Stimulated activated CD4-positive, alpha-beta T cell treated with anti-CD3 and anti-CD28 coated beads, TNF-alpha, amount 100 ng/mL, for 1 hour (primary cell): ENCODE measurements around the gene DAAM2.

ENCODE experiments used
- DNase-seq, 3 donors: peaks; one replicate each; pipeline ENCODE4 v3.0.0-alpha.2; 2020; ENCODE audit warnings: low read depth in 3 of 3, low spot score in 1 of 3

Gene DAAM2

DNA sequence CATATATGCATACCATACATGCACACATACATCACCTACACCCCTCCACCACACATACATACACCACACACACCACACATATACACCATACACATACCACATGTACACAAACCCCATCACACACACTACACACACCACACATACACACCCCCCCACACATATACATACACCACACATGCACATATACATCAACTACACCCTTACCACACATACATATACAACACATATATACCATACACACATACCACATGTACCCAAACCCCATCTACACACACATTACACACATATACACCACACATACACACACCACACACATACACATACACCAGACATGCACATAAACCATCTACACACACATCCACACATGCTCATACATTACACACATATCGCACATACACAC, 52.7 kb downstream of the DAAM2 start:
- DNase-seq: no peak

DNA sequence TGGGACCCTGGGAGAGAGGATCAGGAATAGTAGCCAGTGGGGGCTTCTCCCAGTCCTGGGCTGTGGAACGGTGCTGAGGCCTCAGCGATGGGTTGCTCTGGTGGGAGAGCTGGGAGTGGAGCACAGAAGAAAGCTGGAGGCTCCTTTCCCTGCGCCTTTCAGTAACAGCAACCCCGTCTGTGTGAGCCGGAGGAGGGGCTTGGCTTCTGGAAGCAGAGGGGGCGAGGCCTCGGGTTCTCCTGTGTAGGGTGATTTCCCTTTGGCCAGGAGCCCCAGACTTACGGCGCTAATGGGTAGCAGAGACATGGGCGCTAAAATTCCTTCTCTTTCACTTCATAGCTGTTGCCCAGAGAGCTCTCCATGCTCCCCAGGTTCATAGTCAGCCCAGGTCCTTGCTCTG, 55.0 kb downstream of the DAAM2 start:
- DNase-seq: no peak

GRCh38 chr6:39848171-39848570, 56.0 kb downstream of the DAAM2 start:
- no peak for DNase-seq

DNA sequence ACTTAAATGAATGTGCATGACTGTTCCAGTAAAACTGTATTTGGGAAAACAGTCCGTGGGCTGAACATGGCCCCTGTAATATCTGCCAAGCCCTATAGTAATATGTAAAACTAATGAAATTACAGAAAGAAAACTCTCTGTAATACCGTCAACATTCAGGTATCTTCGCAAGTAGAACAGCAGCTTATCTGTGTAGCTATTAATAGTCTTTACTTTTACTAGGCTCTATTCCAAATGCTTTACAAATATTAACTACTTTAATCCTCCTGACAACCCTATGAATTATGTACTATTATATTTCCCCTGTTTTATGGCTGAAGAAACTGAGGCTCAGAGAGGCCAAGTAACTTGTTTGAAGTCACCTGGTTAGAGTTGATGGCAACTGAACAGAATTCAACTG, 57.1 kb downstream of the DAAM2 start:
- DNase-seq: no peak

DNA sequence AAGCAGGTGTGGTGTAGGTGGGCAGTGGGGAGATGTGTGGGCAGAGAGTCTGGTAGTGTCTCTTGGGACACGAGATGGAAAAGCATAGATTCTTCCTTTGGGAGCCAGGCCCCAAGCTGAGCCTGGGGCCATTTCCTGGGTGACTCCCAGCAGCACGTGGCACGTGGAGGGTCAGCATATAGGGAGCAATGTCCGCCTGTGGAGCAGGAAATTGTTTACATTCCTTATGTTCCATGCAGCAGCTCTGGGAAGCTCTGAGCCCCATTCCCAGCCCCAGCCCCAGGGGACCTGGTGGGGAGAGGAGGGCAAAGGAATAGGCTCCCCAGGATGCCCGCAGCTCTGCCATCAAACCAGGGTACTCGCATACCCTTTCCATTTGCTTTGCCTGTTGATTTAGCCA, 57.6 kb downstream of the DAAM2 start:
- DNase-seq: no peak

DNA sequence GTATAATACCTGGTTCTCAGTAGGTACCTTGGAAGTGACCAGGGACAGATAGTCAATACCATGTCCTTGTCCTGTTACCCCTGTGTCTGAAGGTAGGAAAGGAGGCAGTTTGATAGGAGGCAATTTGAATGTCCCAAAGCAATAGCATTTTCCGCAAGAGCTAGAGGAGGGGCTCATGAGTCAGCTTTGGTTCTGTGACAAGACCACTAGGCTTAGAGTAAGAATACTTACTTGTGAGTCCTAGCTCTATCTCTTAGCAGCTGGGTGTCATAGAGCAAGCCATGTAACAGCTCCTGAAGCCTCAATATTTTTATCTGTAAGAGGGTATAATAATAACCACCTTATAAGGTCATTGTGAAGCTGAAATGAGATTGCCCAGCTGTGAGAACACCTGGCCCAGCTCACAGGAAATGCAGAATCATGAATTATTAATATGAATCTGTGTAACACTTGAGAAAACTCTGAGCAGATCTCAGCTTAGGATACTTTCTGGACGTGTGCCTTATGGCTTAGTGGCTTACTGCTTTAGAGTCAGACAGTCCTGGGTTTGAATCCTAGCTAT, 58.6 kb downstream of the DAAM2 start:
- DNase-seq: no peak

DNA sequence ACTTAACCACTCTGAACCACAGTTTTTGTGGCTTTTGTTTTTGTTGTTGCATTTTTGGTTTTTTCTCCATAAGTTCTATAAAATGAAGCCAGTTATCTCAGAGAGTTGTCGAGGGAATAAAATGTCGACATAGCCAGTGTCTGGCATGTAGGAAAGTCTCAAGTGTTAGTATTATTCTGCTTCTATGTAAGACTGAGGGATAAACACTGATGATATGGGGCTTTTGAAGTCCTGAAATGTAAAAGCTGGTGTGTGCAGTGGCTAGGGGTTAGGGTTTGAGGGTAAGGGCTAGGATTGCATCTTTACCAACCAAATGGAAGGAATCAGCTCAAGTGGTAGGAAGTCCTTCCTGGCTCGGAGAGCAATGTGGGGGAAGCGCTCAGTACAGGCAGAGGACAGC, 59.2 kb downstream of the DAAM2 start:
- DNase-seq: no peak

DNA sequence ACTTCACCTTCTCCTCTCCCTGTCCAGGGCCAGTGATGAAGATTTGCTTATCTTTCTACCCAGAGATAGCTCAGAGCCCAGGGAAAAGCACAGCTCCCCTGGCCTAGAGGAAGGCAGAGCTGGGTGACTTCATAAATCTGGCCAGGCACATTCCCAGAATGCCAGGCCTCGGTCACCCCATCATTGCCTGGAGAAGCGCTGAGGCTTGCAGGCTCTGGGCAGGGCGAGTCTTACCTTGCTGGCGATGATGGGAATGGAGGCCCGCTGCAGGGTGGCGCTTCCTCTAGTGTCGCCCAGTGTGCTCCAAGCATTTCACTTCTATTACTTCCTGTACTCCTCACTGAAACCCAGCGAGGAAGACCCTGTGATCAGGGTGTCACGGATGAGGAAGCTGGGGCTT, 60.1 kb downstream of the DAAM2 start:
- no peak for DNase-seq

DNA sequence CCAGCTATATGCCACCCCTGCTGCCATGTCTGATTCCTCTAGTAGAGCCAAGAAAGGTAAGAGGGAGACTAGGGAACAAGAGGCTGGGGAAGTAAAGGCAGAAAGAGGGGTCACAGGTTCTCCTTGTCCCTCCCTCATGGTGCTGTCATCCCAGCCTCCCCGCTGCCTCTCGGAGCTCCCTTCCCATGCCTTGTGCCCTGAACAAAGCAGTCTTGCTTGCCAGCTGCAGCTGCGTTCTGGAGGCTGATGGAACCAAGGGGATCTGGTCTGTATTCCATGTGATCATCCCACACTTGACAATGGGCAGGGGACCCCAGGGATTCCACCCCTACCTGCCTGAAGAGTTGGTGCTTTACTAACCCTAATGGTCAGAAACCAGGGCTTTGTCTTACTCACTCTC, 61.4 kb downstream of the DAAM2 start:
- no peak for DNase-seq

DNA sequence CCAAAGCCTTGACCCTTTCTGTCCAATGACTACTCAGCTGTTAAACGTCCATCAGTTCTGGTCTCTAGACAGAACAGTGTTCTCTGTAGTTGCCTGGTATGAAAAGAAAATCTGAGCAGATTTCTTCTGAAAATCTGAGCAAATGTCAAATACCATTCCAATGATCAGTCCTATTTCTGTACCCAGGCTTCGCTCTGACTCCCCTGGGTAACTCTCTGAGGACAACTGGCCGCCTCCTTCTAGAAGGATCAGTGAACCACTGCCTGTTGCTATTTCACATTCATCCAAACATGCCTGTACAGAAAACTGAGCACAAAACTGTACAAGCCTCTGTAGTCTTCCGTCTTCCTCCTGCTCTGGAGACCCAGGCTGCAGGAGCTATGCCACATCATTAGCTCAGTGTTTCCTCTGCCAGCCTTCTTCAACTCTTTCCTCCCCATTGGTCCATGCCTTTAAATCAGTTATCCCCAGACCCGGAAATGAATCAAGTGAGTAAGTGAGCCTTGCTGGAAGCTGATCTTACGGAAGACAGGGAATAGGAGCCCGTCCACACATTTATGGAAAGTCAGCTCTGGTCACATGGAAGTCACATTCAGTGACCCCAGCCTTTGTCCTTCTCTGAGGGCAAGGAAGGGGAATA, 63.3 kb downstream of the DAAM2 start:
- DNase-seq: no peak

DNA sequence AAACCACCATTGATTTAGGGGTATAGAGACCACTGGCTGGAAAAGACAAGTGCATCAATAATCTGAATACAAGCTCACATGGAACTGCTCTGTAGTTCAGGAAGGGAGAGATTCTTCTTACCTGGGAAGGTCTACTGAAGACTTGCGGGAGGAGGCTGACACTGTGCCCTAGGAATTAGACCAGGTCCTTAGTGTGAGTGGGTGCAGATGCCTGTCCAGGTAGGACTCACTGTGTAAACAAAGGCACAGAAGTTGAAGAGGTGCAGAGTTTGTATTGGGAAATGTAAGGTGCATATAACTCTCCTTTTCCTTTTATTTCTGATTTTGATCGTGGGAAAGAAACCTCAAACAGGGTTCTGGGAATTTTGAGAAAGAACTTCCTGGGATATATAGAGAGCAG, 66.8 kb downstream of the DAAM2 start:
- no peak for DNase-seq

DNA sequence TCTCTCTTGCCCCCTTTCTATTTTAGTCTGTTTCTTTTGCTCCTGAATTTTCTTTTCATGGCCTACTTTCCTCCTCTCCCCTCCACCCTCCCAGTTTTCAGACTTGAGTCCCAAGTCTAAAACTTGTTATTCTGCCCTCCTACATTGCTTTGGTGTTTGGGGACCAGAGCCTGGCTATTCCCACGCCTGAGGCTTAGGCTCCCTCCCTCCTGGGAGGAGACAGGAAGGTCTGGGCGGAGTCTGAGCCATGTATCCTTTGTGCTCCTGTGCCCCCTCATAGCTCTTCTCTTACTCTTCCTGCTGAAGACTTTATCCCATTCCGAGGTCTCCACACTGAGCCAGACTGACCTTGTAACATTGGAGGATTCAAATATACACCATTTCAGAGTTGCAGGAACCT, 69.5 kb downstream of the DAAM2 start:
- DNase-seq: no peak

GRCh38 chr6:39865011-39865888, 73.1 kb downstream of the DAAM2 start:
- DNase-seq: peak; percentile 7 to 37 (median 13)

DNA sequence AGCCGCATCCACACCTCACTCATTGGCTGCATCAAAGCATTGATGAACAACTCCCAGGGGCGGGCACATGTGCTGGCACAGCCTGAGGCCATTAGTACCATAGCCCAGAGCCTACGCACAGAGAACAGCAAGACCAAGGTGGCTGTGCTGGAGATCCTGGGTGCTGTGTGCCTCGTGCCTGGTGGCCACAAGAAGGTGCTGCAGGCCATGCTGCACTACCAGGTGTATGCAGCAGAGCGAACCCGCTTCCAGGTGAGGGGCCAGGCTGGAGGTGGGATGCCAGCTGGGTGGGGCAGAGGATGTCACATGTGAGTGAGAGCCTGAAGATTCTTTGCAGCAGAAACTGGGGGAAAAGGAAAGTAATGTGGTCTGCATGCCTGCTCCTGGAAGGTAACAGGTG, 75.4 kb downstream of the DAAM2 start:
- no peak for DNase-seq

DNA sequence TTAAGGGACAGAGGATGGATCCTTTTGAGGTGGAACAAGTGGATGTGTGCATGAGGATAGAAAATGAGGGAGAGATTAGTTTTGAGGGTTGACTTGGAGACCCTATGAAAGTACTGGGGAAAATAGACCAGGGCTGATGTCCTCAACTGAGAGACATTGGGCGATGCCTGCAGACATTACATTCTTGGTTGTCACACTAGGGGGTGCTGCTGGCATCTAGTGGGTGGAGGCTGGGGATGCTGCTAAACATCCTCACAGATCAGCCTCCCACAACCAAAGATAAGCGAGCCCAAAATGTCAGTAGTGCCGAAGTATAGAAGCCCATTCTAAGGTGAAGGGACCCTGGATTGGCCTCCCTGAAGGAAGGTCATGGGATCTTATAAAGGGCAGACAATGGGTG, 78.8 kb downstream of the DAAM2 start:
- no peak for DNase-seq

GRCh38 chr6:39873439-39873838, 81.3 kb downstream of the DAAM2 start:
- no peak for DNase-seq

DNA sequence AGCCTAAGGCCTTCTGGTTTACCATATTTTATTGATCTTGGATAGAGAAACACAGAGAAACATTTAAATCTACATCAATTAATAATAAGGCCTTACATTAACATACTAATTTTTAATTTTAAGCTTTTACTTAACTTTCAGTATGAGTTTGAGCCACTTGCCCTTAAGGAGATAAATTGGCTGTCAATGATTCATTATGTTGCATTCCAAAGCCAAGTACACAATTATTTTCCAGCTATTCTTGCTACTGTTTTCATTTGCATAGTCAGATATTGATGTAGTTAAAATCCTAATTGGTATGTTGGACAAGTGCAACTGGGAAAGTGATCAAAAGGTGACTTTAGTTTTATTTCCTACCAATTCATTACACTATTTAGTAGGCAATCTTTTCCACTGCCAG, 83.9 kb downstream of the DAAM2 start:
- no peak for DNase-seq

DNA sequence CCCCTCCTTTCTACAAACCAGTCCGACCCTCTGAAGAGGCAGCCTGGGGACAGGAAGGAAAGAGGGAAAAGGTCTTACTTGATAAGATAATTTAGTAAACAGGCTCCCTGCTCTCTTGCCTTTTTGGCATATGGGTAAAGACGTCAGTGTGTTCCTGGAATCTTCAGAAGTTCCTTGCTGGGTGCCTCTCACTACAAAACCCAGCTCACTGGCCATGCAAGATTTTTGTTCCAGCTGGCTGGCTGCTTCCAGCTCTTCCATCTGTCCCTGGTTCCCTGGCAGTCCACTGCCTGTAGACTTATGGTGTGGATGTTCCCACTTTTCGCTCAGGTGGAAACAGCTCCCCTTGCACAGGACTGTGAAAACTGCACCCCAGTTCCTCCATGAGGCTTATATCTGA, 84.7 kb downstream of the DAAM2 start:
- DNase-seq: no peak

- DNase-seq: no peak
Measured at GRCh38 chr6:39879535-39879934, 87.4 kb downstream of the DAAM2 start.

DNA sequence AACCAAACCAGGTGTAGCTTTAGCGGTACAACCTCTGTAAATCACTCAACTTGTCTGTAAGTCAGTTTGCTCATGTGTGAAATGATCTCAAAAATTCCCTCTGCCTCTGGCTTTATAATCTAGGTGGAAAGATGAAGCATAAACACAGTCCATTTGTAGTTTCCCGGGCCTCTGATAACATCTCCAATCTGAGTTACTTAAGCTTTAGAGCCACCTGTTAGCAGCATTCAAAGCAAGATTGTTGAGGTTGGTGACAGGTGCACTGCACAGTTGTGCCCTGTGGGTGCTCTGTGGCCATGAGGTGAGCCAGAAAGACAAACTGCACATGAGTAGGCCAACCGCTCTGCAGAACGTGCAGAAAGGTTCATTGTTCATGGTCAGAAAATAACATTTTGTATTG, 88.4 kb downstream of the DAAM2 start:
- no peak for DNase-seq

DNA sequence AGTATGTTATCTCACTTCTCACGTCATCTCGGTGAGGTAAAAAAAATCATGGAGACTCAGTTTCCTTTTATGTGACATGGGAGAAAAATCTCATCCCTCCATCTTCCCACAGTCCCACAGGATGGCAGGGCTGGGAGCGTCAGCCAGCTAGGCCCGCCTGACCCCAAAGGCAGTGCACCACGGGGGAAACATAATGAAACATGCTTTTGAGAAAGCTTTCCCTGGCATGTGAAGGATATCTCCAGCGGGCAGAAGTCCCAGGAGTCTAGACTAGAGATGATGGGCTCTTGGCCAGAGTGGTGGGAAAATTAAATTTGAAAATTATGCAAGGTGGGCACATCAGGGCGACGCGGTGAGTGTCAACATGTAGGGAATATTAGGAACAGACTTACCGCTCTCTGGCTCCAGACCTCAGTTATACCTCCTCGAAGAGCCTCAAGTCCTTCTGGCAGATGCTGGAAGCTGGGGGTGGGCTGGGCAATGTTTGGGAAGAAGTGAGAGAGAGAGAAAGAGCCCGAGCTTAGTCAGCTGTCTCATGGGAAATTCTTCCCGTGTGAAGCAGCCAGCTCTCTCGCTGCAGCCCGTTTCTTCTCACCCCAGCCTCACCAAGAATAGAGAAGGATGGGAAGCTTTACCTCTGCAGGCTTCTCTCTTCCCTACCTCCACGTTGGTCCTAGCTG, 89.8 kb downstream of the DAAM2 start:
- DNase-seq: no peak

DNA sequence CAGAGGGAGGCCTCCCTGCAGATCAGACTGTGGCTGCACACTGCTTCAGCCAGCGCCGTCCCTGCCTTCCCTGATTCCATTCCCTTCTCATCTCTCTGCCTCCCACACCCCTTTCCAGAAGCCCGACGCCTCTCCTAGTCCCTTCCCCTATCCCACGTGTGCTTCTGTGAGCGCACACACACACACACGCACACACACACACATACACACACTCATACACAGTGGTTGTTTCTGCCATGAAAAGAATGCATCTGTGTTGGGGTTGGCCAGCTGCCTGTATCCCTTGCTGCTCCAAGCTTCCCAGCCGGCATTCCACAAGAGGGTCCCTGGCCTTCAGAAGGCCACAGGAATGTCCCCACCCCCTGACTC, 90.3 kb downstream of the DAAM2 start:
- DNase-seq: no peak
